ENCODE measurements around the gene PHAF1. TPM values are rescaled to one million over a fixed set of nuclear protein-coding genes. Genes with fewer than 3 reads are reported as not detected.
"Not testable (repeated sequence)": the region's sequence is repeated elsewhere in the genome, so short reads cannot be mapped to it uniquely, and the experiment has no call there.

PHAF1 gene
- total RNA-seq, 2 experiments from 2014 or later = 18.1 to 20.0 TPM

DNA sequence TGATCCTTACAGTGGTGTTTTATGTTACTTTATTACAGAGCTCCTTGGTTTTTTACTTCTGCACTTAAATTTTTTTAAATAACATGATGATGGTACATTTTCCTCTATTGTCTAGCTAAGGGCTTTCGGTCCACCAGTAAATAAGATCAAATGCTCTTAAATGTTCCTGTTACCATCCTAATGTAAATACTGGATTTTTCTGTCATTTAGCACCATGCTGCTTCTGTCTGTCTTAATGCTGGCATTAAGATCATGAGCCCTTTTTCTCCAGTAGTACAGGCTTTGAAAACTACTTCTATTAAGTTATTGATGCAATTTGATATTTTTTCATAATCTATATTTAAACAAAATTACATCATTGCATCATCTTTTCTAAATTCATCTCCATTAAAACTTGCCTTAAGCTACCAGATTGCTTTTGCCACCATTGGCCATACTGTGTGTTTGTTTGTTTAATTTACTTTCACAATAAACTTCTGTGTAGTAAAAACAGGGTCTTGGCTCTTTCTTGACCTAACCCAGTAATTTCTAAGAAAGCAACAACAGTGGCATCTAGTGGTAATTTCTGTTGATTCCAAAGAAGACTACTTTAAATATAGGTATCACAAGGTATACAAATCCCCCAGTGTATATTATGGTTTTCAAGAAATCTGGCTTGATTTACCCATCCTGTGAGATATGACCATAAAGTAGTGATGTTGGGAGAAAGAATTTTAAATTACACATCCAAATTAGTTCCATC, 9.0 kb upstream of the PHAF1 start:
- ChIA-PET POLR2A (interaction anchor here (0.8 kb wide), 1 partner anchor 48 kb away, joined by 3 read pairs; no protein-coding TSS in a partner anchor), CTCF (interaction anchor here (1.1 to 3.5 kb wide), 6 partner anchors 26 to 87 kb away, joined by 3 to 15 read pairs (median 4); no protein-coding TSS in a partner anchor)

DNA sequence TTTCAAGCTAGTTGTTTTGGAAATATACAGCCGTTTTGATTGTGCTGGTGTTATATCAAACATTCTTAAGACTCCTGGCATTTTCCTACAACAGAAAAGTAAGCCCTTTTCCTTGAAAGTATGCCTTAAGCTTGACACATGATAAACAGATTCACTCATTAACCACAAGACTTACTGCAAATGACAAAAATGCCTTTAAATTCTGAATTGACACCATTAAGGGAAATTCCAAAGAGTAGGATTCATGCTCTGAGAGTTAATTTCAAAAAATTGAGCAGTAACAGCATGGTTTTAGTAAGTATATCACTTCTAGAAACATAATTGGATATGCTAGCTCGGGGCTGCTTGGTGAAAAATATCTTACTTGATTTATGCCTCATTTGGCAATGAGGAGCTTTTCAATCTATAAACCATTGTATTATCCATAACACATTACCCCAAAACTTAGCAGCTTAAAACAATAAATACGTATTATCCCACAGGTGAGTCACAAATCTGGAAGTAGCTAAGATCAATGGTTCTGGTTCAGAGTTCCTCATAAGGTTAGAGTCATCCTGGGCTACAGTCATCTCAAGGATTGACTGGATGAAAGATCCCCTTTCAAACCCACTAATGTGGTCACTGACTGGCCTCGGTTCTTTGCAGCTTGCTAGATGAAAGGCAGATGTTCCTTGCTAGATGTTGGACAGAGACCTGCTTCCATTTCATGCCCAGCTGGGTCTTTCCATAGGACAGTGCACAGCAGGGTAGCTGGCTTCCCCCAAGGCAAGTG, 8.2 kb upstream of the PHAF1 start:
- CTCF ChIA-PET = interaction anchor here (1.0 to 3.5 kb wide), 8 partner anchors 10 to 145 kb away, joined by 3 to 15 read pairs (median 4); no protein-coding TSS in a partner anchor
- POLR2A ChIA-PET = interaction anchor here (0.6 to 0.9 kb wide), 3 partner anchors 49 to 120 kb away, joined by 3 to 5 read pairs (median 4); no protein-coding TSS in a partner anchor

DNA sequence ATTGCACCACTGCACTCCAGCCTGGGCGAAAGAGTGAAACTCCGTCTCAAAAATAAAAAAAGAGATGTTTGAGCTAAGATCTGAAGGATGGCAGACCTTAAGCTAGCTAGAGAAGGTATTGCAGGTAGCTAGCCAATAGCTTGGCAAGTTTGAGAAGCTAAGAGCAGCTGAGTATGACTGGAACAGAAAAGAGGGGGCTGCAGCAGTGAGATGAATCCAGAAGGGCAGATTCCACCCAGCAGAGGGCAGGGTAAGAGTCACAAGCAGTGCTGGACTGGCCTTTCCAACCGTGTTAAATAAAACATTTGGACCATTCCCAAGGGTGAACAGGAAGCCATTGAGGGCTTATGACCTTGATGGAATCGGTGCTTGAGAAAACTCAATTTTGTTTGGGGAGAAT, 5.7 kb upstream of the PHAF1 start:
- POLR2A ChIA-PET = interaction anchor here (0.7 kb wide), 1 partner anchor 168 kb away, joined by 4 read pairs; no protein-coding TSS in a partner anchor
- CTCF ChIA-PET = no interaction called here

DNA sequence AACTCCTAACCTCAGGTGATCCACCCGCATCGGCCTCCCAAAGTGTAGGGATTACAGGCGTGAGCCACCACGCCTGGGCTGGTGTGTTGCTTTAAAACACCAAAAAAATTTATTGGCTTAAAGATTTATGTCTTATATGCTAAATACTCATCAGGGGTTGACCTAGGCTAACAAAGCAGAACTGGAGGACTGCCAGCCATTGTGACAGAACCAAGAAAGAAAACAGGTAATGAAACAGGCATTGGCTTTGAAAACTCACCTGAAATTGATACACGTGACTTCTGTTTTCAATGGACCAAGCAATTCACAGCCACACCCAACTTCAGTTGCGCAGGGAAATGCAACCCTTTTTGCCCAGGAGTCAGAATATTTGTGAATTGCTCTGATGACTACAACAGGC, 4.9 kb upstream of the PHAF1 start:
- ChIA-PET POLR2A (no interaction called here), CTCF (no interaction called here)

DNA sequence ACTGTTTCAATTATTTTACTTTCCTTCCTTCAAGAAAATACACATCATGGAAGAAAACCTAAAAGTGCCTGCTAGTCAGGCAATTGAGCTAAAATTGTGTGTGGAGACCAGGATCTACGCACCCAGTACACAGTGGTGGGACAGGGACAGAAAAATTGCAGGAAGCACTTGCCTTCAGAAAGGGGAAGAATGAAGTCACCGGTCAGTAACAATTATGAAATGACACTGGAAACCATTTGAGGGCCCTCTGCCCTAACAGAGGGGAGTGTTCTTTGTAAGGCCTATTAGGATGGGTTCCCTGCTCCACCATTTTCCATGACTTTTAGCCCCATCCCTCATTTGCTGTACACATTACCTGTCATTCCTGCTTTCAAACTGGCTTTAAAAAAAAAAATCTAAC, 4.5 kb upstream of the PHAF1 start:
- ChIA-PET CTCF (interaction anchor here (1.0 kb wide), 1 partner anchor 27 kb away, joined by 3 read pairs; no protein-coding TSS in a partner anchor), POLR2A (no interaction called here)

DNA sequence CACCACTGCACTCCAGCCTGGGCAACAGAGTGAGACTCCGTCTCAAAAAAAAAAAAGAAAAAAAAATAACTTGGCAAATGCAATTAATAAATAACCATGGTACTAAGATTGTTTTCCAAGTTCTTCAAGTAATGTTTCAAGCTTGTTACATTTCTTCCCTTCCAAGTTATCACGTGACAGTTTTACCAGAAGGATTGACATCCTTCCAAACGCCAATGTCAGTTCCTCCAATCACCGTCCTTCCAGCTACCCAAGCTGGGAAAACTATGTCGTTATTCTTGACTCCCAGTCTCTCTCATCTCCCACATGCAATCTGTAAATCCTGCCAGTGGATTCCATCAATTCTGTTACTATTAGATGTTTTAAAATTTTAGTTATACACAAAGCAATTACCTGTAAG, 3.9 kb upstream of the PHAF1 start:
- ChIA-PET CTCF (interaction anchor here (1.0 to 1.3 kb wide), 3 partner anchors 27 to 128 kb away, joined by 3 read pairs; no protein-coding TSS in a partner anchor), POLR2A (interaction anchor here (0.6 kb wide), 1 partner anchor 117 kb away, joined by 5 read pairs; no protein-coding TSS in a partner anchor)

DNA sequence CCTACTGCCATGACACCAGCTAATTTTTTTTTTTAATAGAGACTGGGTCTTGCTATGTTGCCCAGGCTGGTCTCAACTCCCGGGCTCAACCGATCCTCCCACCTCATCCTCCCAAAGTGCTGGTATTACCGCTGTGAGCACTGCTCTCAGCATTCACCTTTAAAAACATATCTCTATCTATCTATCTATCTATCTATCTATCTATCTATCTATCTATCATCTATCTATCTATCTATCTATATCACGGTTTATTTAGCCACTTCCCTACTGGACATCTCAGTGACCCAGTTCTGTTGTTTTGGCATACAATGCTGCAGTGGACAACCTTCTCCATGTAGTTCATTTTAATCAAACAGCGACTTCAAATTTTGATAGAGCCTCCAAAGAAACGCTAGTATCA, 1.3 kb upstream of the PHAF1 start:
- ChIA-PET CTCF (interaction anchor here (0.5 to 0.8 kb wide), 2 partner anchors 67 to 94 kb away, joined by 3 read pairs; no protein-coding TSS in a partner anchor), POLR2A (no interaction called here)

DNA sequence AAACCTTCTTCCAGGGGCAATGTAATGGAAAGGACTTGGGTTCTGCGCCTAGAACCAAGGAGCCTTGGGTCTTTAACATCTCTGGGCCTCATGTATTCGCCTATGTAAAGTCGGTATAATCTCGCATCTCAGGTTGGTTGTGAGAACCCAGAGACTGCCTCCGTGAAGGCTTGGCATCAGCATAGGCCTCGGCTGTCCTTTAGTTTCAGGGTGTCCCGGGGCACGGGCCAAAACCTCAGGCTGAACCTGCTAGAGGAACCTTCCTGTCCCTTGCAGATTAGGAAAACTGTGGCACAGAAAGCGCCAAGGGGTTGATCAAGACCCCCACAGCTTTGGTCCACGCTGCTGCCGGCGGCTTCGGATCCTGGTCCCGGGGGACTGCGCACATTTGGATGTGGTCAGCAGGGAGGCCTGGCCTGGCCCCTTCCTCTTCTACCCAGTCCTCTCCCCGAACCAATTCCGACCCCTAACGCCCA, 772 bp upstream of the PHAF1 start:
- POLR2A ChIA-PET = interaction anchor here (0.6 kb wide), 1 partner anchor 44 kb away, joined by 3 read pairs; no protein-coding TSS in a partner anchor
- CTCF ChIA-PET = interaction anchor here (0.8 to 1.5 kb wide), 2 partner anchors 95 to 155 kb away, joined by 3 read pairs; no protein-coding TSS in a partner anchor

DNA sequence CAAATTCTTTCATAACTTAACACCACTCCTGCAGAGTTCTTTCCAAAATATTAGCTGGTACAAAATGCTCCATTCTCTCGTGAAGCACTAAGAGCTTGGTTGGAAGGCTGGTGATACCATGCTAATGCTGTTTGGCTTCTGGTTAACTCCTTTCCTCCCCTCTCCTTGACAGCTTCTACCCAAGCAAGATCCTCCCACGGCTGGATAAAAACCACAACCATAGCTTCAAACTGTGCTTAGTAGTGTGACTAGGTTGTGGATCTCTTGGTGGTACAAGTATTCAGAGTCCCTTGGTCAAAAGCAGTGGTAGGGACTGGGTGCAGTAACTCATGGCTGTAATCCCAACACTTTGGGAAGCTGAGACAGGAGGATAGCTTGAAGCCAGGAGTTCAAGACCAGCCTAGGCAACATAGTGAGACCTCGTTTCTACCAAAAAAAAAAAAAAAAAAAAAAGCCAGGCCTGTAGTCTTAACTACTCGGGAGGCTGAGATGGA, 2.3 kb downstream of the PHAF1 start:
- POLR2A ChIA-PET = no interaction called here
- CTCF ChIA-PET = interaction anchor here (0.6 to 1.0 kb wide), 5 partner anchors 43 to 699 kb away, joined by 3 to 5 read pairs (median 4); no protein-coding TSS in a partner anchor

DNA sequence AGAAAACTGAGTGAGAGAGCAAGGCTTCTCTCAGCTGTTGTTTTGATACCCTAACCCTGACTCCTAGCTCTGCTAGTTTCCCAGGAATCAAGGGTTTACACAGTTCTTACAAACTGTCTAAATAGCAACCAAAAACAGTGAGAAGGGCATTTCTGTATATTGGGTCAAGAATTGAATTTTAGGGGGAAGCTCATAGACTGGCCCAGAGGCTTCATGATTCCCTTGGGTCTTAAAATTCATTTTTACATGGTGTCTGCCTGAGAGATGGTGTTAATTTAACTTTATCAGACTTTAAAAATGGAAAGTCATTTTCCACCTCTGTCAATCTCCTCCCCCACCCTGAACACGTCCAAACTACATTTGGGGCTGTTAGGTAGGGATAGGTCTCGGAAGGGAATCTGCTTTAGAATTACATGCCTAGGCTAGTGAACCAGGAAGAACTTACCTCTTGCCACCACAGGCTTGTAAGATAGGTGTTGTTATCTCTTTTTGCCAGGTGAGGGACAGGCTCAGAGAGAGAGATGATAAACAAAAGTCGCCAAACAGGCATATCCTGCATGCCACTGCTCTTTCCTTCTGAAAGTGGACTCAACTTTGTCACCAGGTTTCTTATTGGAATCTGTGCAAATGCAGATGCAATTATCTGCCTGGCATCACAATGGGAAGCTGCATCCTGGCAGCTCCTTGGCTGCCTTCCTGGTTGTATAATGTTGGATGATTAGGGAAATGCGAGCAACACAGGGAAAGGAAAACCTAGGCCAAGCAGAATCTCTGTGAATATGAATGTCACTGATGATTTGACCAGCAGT, 3.1 kb downstream of the PHAF1 start:
- POLR2A ChIA-PET = no interaction called here
- CTCF ChIA-PET = interaction anchor here (0.7 to 0.8 kb wide), 2 partner anchors 95 to 699 kb away, joined by 4 read pairs; no protein-coding TSS in a partner anchor

DNA sequence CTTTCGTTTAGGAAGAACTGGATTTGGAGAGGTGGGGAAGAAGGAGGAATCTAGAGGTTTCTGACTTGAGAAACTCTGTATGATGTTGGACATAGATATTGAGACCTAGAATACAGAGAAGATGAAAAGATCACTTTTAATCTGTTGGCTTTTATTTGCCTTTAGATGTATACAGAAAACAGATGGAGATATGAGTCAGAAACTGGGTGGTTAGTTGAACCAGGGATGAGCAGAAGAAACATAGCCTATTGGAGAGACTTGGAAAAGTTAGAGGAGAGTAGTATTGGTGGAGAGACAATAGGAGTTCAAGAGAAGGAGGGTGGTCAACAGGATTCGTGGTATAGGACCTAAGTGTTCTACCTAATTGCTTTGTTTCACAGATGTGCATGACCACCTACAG, 5.1 kb downstream of the PHAF1 start:
- ChIA-PET POLR2A (no interaction called here), CTCF (interaction anchor here (1.5 kb wide), 1 partner anchor 40 kb away, joined by 5 read pairs; no protein-coding TSS in a partner anchor)

DNA sequence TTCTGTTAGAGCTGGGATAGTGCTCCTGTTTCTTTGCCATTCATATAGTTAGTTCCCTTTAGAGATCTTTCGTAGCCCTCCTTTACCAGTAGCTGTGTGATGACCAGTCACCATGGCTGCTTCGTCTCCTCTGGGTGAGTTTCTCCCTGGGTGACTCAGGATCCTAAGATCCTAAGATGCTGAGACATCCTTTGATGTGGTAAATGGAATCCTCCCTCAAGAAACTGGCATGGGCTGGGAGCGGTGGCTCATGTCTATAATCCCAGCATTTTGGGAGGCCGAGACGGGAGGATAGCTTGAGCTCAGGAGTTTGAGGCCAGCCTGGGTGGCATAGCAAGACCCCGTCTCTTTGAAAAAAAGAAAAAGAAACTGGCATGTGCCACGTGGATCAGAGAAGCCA, 5.9 kb downstream of the PHAF1 start:
- CTCF ChIA-PET = interaction anchor here (0.6 to 2.0 kb wide), 2 partner anchors 40 to 288 kb away, joined by 3 to 7 read pairs; no protein-coding TSS in a partner anchor
- POLR2A ChIA-PET = no interaction called here

DNA sequence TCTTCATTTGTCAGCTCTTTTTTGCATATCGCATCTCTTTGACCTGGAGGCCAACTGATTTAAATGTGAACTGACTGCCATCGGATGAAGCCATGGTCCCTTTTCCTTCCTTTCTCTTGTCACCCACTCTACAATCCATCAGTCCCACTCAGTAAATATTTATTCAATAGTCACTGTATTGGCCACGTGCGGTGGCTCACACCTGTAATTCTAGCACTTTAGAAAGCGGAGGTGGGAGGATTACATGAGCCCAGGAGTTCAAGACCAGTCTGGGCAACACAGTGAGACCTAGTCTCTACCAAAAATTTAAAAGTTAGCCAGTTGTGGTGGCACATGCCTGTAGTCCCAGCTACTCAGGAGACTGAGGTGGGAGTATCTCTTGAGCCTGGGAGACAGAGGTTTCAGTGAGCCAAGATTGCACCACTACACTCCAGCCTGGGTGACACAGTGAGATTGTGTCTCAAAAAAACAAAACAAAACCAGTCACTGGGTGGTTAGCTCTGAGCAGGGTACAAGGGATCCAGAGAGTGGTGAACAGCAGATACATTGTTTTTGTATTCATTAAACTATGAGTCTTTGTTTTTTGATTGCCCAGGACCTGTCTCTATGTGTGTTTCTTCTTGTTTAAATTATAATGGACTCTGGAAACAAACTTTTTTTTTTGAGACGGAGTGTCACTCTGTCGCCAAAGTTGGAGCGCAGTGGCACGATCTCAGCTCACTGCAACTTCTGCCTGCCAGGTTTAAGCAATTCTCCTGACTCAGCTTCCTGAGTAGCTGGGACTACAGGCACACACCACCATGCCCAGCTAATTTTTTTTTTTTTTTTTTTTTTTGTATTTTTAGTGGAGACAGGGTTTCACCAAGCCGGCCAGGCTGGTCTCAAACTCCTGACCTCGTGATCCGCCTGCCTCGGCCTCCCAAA, 6.9 kb downstream of the PHAF1 start:
- CTCF ChIA-PET = interaction anchor here (0.6 to 2.0 kb wide), 3 partner anchors 39 to 116 kb away, joined by 3 to 7 read pairs (median 3); no protein-coding TSS in a partner anchor
- POLR2A ChIA-PET = no interaction called here

DNA sequence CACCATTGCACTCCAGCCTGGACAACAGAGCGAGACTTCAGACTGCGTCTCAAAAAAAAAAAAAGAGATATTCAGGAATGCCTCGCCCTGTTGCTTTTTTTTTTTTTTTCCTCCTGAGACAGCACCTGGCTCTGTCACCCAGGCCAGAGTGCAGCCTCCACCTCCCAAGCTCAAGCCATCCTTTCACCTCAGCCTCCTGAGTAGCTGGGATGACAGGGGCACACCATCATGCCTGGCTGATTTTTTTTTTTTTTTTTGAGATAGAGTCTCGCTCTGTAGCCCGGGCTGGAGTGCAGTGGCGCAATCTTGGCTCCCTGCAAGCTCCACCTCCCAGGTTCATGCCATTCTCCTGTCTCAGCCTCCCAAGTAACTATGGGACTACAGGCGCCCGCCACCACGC, 8.0 kb downstream of the PHAF1 start:
- CTCF ChIA-PET = interaction anchor here (0.7 to 2.0 kb wide), 7 partner anchors 37 to 700 kb away, joined by 3 to 7 read pairs (median 3); no protein-coding TSS in a partner anchor
- POLR2A ChIA-PET = interaction anchor here (0.7 kb wide), 1 partner anchor 157 kb away, joined by 5 read pairs; the partner anchor contains the start of gene CES3

DNA sequence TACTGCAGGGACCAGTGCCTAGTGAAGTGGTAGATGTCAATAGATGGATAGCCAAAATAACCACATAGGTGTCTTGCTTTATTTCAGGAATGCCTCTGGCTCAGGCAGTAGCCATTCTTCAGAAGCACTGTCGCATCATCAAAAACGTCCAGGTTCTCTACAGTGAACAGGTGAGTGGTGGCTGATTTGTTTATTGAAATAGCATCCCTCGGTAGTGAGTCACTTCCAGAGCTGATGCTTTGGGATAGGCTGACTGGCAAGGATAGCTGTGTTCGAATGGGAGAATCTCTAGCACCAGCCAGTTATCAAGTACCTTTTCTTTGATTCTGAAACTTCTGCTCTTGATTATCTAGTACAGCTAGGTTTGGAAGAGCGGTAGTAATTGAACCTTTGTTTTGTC, 10.3 kb downstream of the PHAF1 start:
- CTCF ChIA-PET = no interaction called here

DNA sequence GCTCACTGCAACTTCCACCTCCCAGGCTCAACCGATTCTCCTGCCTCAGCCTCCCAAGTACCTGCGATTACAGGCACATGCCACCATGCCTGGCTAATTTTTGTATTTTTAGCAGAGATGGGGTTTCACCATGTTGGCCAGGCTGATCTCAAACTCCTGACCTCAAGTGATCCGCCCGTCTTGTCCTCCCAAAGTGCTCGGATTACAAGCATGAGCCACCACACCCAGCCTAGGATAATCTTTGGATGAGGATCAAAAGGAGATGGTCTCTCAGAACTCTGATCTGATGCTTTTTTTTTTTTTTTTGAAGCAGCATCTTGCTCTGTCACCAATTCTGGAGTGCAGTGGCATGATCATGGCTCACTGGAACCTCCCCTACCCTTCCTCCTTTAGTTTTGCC, 13.1 kb downstream of the PHAF1 start:
- POLR2A ChIA-PET, CTCF ChIA-PET: not testable (repeated sequence)

More for the DNA sequence above, 10.3 kb downstream of the PHAF1 start:
- POLR2A ChIA-PET = no interaction called here

DNA sequence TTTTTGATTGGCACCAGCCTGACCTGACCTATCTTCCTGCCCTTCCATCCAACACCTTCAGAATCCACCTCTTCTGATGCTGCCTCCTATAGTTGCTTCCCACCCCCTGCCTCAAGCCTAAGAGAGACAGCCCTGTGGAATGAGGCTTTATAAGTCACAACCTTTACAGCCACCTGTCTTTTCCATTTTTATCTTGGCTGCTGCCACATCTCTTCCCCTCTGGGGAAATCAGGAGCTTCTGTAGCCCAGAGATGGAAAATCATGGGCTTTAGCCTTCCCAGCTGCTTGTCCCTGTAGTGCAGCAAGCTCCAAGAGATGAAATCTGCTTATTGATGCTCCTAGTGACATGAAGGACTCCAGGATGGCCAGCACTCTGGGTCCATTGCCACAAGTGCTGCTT, 18.7 kb downstream of the PHAF1 start:
- ChIA-PET POLR2A (no interaction called here), CTCF (no interaction called here)

DNA sequence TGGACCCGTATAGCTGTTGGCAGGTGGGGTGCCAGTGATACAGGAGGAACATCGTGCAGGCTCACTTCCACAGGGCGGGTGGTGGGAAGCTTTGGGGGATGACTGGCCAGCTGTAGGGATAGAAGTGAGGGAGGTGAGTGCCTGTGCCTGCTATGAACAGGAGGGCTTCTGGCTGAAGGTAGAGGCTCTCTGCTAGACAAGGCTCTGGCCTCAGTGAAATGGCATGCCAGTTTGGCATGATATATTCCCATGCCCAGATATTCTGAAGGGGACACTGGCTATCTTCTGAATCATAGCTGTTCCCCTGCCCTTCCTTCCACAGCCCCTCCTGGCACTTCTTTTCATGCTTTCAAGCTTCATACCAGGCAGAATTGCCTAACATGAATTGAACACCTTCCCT, 19.1 kb downstream of the PHAF1 start:
- ChIA-PET CTCF (interaction anchor here (1.7 kb wide), 1 partner anchor 11 kb away, joined by 4 read pairs; no protein-coding TSS in a partner anchor), POLR2A (no interaction called here)

Data from activated CD8-positive, alpha-beta memory T cell treated with anti-CD3 and anti-CD28 coated beads for 36 hours (primary cell).